SU-DHL-6 (cell line): ENCODE data around the gene SMPD3.

Source experiments
- EZH2phosphoT487 ChIP-seq: fragments of 200-600 bp; sonication (generic), shearing (Covaris generic); conservative IDR thresholded peaks from 2 replicates; pipeline ENCODE4 v1.6.1; 2018; ENCODE audit warnings: mild to moderate bottlenecking, antibody characterized with exemption, low read length, moderate library complexity, mixed read lengths
- TF ChIP-seq, protein P1 (sequence below): fragments of 200-600 bp; sonication (generic); IDR thresholded peaks from one replicate; pipeline ENCODE4 v1.5.1; 2017; ENCODE audit warnings: antibody characterized with exemption, mild to moderate bottlenecking, low read length, moderate library complexity; ENCODE audit not compliant: insufficient read depth, poor library complexity, severe bottlenecking

GRCh38 chr16:68393333-68393732, 55.0 kb downstream of the SMPD3 start:
- TF ChIP-seq EZH2phosphoT487, result no peak
- TF ChIP-seq, protein P1, sequence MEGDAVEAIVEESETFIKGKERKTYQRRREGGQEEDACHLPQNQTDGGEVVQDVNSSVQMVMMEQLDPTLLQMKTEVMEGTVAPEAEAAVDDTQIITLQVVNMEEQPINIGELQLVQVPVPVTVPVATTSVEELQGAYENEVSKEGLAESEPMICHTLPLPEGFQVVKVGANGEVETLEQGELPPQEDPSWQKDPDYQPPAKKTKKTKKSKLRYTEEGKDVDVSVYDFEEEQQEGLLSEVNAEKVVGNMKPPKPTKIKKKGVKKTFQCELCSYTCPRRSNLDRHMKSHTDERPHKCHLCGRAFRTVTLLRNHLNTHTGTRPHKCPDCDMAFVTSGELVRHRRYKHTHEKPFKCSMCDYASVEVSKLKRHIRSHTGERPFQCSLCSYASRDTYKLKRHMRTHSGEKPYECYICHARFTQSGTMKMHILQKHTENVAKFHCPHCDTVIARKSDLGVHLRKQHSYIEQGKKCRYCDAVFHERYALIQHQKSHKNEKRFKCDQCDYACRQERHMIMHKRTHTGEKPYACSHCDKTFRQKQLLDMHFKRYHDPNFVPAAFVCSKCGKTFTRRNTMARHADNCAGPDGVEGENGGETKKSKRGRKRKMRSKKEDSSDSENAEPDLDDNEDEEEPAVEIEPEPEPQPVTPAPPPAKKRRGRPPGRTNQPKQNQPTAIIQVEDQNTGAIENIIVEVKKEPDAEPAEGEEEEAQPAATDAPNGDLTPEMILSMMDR, result no peak
